ENCODE data around the gene CERS4. TPM values are rescaled to one million over a fixed set of nuclear protein-coding genes. Genes with fewer than 3 reads are reported as not detected.
"Not testable (repeated sequence)": the region's sequence is repeated elsewhere in the genome, so short reads cannot be mapped to it uniquely, and the experiment has no call there.

The CERS4 gene
- total and polyA plus RNA-seq, 3 experiments from 2014 or later, result 13.3 to 21.9 (median 21.5) TPM

DNA sequence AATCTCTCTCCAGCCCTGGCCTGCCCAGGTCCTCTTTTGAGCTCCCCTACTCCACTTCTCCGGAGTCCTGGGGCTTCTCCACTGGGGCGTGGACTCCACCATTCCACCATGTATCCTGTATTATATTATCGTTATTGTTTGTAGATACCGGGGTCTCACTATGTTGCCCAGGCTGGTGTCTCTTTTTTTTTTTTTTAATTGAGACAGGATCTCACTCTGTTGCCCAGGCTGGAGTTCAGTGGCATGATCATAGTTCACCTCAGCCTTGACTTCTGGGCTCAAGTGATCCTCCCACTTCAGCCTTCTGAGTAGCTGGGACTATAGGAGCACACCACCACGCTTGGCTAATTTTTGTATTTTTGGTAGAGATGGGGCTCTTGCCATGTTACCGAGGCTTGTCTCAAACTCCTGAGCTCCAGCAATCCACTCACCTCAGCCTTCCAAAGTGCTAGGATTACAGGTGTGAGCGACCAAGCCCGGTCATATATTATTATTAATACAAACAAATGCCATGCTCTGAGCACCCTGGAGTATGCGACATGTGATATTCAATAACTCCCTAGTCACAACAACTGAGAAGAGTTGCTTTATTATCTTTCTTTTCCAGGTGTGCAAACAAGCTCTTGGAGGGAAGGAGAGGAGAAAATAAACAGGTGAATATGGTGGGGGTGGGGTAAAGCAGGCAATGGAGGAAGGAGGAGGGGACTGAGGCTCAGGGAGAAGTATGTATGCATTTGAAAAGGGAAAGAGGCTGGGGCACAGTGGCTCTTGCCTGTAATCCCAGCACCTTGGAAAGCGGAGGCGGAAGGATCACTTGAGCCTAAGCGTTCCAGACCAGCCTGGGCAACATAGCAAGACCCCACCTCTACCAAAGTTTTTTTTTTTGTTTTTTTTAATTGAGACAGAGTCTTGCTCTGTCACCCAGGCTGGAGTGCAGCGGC, 2.8 kb upstream of the CERS4 start:
- Histone ChIP-seq H3K9me3 (ENCODE audit: low read length) (no peaks in the 10 kb centered on the region), H3K36me3 (ENCODE audit: insufficient read depth, low read length) (no peaks in the 10 kb centered on the region), H3K27me3 (ENCODE audit: insufficient read depth, low read length, poor library complexity, severe bottlenecking) (no peaks in the 10 kb centered on the region), H3K27ac (ENCODE audit: low read depth, low read length) (no peak overlapping the region), H3K4me3 (ENCODE audit: low read length) (no peak overlapping the region), H3K4me1 (ENCODE audit: insufficient read depth, low read length) (peaks cover 15% of the 10 kb centered on the region)
- no peak for DNase-seq
- CTCF ChIA-PET, result interaction anchor here (1.5 kb wide), 1 partner anchor 48 kb away, joined by 3 read pairs; no protein-coding TSS in a partner anchor
- Mint-ChIP-seq H3K27me3 (peaks cover 0 to 4% of the 10 kb centered on the region in 2 donors), H3K4me3 (peak overlapping the region in 3 of 7 donors; percentile 15 to 55 (median 26)), H3K27ac (peak overlapping the region in 1 of 8 donors; percentile 51), H3K4me1 (peaks cover 11 to 32% (median 12%) of the 10 kb centered on the region in 3 donors), H3K36me3 (peaks cover 0 to 4% (median 0%) of the 10 kb centered on the region in 3 donors), H3K9me3 (no peaks in the 10 kb centered on the region)
- POLR2A ChIA-PET, result interaction anchor here (0.5 to 0.7 kb wide), 2 partner anchors 9 to 11 kb away, joined by 6 to 10 read pairs; no protein-coding TSS in a partner anchor

DNA sequence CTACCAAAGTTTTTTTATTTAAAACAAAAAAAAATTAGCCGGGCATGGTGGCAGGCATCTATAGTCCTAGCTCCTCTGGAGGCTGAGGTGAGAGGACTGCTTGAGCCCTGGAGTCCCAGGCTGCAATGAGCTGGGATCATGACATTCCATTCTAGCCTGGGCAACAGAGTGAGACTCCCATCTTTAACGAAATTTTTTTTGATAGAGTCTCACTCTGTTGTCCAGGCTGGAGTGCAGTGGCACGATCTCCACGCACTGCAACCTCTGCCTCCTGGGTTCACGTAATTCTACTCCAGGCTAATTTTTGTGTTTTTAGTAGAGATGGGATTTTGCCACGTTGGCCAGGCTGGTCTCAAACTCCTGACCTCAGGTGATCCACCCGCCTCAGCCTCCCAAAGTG, 1.8 kb upstream of the CERS4 start:
- CTCF ChIA-PET, result interaction anchor here (1.4 kb wide), 1 partner anchor 12 kb away, joined by 4 read pairs; no protein-coding TSS in a partner anchor
- H3K4me1 ChIP-seq (ENCODE audit: insufficient read depth, low read length), result peaks cover 15% of the 10 kb centered on the region
- H3K4me3 ChIP-seq (ENCODE audit: low read length); H3K36me3 Mint-ChIP-seq; H3K36me3 ChIP-seq (ENCODE audit: insufficient read depth, low read length); H3K27me3 ChIP-seq (ENCODE audit: insufficient read depth, low read length, poor library complexity, severe bottlenecking); H3K27me3 Mint-ChIP-seq; H3K27ac ChIP-seq (ENCODE audit: low read depth, low read length); H3K9me3 Mint-ChIP-seq; POLR2A ChIA-PET; H3K27ac Mint-ChIP-seq; H3K9me3 ChIP-seq (ENCODE audit: low read length); DNase-seq: not testable (repeated sequence)
- Mint-ChIP-seq H3K4me1 (peaks cover 17 to 40% (median 21%) of the 10 kb centered on the region in 3 donors), H3K4me3 (peak overlapping the region in 1 of 7 donors; percentile 20)

DNA sequence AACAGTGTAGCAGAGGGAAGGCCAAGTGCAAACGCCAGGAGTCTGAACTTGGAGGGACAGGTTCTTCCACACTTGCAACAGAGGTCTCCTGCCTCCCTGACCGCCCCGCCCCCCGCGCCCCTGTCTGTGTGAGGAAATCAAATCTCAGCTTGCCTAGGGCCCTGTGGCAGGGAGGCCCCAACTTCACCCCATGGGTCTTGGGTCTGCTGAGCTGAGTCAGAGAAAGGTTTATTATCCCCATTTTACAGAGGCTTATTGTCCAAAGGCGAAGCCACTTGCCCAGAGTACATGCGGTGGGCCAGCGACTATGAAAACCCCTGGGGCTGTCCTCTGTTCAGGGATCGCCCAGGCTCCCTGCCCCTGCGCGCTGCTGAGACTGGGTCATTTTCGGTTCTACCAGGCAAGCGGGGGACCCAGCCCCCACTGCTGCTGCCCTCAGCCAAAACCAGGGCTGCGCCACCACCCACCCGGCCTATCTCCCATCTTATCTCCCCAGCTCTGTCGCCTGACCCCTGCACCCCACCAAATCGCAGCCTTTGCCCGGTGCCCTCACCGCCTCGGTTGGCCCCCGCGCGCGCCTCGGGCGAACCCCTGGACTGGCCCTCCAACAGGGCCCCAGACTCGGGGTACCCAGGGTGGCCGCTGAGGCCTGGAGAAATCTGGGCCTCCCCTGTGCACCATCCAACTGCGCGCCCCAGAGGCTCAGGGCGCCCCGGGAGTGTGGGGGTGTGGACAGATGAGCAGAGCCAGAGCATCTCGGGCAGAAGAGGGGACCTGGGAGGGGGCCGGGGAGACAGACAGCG, 850 bp upstream of the CERS4 start:
- Histone ChIP-seq H3K4me1 (ENCODE audit: insufficient read depth, low read length) (peaks cover 15% of the 10 kb centered on the region), H3K9me3 (ENCODE audit: low read length) (no peaks in the 10 kb centered on the region), H3K27ac (ENCODE audit: low read depth, low read length) (no peak overlapping the region), H3K36me3 (ENCODE audit: insufficient read depth, low read length) (no peaks in the 10 kb centered on the region), H3K4me3 (ENCODE audit: low read length) (peak overlapping the region; percentile 39), H3K27me3 (ENCODE audit: insufficient read depth, low read length, poor library complexity, severe bottlenecking) (no peaks in the 10 kb centered on the region)
- peaks cover 19 to 43% (median 22%) of the 10 kb centered on the region in 3 donors for H3K4me1 Mint-ChIP-seq
- no peak for DNase-seq
- POLR2A ChIA-PET, result interaction anchor here (0.6 to 0.7 kb wide), 2 partner anchors 161 to 1731 kb away, joined by 4 to 8 read pairs; no protein-coding TSS in a partner anchor
- H3K4me3 Mint-ChIP-seq, result peak overlapping the region; percentile 65 to 91 (median 79)
- CTCF ChIA-PET, result interaction anchor here (1.4 kb wide), 1 partner anchor 13 kb away, joined by 4 read pairs; no protein-coding TSS in a partner anchor
- peaks cover 0 to 11% (median 2%) of the 10 kb centered on the region in 3 donors for H3K36me3 Mint-ChIP-seq
- H3K27me3 Mint-ChIP-seq, result peaks cover 0 to 4% of the 10 kb centered on the region in 2 donors
- no peaks in the 10 kb centered on the region for H3K9me3 Mint-ChIP-seq
- H3K27ac Mint-ChIP-seq, result peak overlapping the region in 7 of 8 donors; percentile 39 to 91 (median 68)

DNA sequence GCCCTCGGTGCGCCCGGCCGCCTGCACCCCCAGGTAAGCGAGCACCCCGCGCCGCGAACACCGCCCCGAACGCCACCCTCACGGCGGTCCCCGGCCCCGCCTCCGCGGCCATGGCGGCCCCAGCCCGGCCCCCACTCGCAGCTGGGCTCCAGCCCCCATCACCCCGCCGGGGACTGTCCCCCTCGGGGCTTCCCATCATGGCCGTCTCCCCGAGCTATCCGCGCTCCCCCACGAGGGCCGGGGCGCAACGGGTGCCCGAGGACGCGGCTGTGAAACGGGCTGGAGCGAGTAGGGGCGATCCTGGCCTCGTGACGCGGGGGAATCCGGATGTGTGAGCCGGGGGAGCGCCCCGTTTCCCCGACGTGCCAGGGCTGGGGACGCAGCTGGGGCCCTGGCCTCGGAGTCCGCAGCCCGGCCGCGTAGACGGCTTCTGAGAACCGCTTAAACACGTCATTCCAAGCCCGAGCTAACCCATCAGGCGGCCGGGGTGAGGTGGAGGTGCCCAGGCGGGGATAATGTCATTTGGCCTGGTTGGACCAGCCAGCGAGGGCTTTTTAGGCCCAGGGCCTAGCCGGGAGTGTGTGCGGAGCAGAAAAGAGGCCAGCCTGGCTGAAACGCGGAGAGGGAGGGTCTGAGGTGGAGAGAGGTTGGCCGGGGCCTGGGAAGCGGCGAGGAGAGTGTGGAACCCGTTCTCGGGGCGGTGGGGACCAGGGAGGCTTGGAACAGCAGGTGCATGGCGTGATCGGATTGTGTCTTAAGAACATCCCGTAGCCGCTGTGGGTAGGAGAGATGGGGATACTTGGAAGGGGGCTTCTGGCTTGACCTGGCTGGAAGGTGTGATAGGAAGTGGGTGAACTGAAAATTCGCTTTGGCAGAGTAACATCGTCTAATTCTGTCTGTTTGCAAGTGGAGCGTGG, 550 bp downstream of the CERS4 start:
- peak; percentile 76 to 87 (median 84) for DNase-seq
- Mint-ChIP-seq H3K9me3 (no peaks in the 10 kb centered on the region), H3K36me3 (peaks cover 0 to 20% (median 3%) of the 10 kb centered on the region in 3 donors), H3K27me3 (peaks cover 0 to 4% of the 10 kb centered on the region in 2 donors), H3K4me3 (peak overlapping the region; percentile 82 to 97 (median 89)), H3K27ac (peak overlapping the region; percentile 75 to 99 (median 93)), H3K4me1 (peaks cover 22 to 49% (median 27%) of the 10 kb centered on the region in 3 donors)
- H3K27ac ChIP-seq (ENCODE audit: low read depth, low read length), result peak overlapping the region; percentile 67
- CTCF ChIA-PET, result interaction anchor here (1.0 to 1.2 kb wide), 3 partner anchors 10 to 51 kb away, joined by 3 to 5 read pairs (median 3); no protein-coding TSS in a partner anchor
- H3K4me1 ChIP-seq (ENCODE audit: insufficient read depth, low read length), result peaks cover 15% of the 10 kb centered on the region
- POLR2A ChIA-PET, result interaction anchor here (0.7 to 1.3 kb wide), 2 partner anchors 15 to 30 kb away, joined by 3 to 5 read pairs; no protein-coding TSS in a partner anchor
- H3K4me3 ChIP-seq (ENCODE audit: low read length), result peak overlapping the region; percentile 87
- no peaks in the 10 kb centered on the region for H3K9me3 ChIP-seq (ENCODE audit: low read length)
- H3K36me3 ChIP-seq (ENCODE audit: insufficient read depth, low read length), result no peaks in the 10 kb centered on the region
- no peaks in the 10 kb centered on the region for H3K27me3 ChIP-seq (ENCODE audit: insufficient read depth, low read length, poor library complexity, severe bottlenecking)

DNA sequence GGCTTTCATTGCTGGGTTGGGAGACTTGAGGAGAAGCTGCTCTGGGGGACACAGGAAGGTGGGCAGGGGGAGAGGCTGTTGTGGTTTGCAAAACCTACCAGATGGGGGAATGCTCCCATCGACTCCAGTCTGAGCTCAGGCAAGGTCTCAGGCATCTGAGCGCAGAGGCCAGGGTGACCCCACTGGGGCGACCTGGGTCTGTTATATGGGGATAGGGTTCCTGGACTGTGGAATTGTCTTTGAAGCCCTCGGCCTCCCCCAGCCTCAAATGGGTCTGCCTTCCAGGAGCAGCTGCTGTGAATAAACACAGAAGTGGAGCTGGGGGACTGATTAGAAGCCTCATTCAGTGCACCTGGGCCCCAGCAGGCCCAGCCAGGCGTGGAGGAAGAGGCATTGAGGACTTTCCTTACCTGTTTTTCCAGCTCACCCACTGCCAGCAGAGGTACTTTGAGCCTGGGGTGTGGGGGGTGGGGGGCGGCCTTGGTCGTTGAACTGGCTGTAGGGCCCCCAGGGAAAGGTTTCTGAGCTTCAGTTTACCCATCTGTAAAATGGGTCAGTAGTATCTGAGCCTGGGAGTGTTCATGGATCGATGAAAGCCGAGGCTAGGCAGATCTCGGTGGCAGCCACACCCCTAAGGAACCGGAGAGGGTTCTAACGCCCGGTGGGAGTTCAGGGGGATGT, 1.4 kb downstream of the CERS4 start:
- peaks cover 15% of the 10 kb centered on the region for H3K4me1 ChIP-seq (ENCODE audit: insufficient read depth, low read length)
- peaks cover 0 to 20% (median 3%) of the 10 kb centered on the region in 3 donors for H3K36me3 Mint-ChIP-seq
- H3K9me3 ChIP-seq (ENCODE audit: low read length), result no peaks in the 10 kb centered on the region
- ChIA-PET POLR2A (interaction anchor here (0.7 to 1.3 kb wide), 3 partner anchors 15 to 29 kb away, joined by 3 to 5 read pairs (median 4); no protein-coding TSS in a partner anchor), CTCF (interaction anchor here (0.9 kb wide), 1 partner anchor 111 kb away, joined by 3 read pairs; the partner anchor contains the start of genes NDUFA7 and RPS28)
- H3K9me3 Mint-ChIP-seq, result no peaks in the 10 kb centered on the region
- H3K27me3 ChIP-seq (ENCODE audit: insufficient read depth, low read length, poor library complexity, severe bottlenecking), result no peaks in the 10 kb centered on the region
- no peaks in the 10 kb centered on the region for H3K36me3 ChIP-seq (ENCODE audit: insufficient read depth, low read length)
- H3K27me3 Mint-ChIP-seq, result peaks cover 0 to 4% of the 10 kb centered on the region in 2 donors
- peak overlapping the region; percentile 67 for H3K27ac ChIP-seq (ENCODE audit: low read depth, low read length)
- H3K4me3 Mint-ChIP-seq, result peak overlapping the region; percentile 82 to 97 (median 89)
- peaks cover 22 to 49% (median 27%) of the 10 kb centered on the region in 3 donors for H3K4me1 Mint-ChIP-seq
- H3K27ac Mint-ChIP-seq, result peak overlapping the region; percentile 75 to 99 (median 93)
- DNase-seq, result no peak
- H3K4me3 ChIP-seq (ENCODE audit: low read length), result peak overlapping the region; percentile 87

DNA sequence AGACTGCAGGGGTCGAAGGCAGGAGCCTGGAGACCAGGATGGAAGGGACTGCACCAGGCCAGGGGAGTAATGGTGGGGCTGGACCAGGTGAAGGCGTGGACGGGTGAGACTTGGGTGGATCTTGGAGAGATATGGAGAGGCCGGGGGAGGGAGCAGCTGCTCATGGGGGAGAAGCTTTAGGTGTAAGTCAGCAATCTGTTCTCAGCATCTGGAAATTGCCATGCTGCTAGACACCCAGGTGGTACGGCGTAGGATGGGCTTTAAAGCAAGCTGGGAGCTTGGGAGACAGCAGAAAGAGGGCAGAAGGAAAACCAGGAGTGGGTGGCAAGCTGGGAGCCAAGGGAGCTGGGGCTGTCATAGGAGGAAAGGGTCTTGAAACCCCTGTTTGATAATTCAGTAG, 3.0 kb downstream of the CERS4 start:
- DNase-seq, result no peak
- H3K27me3 ChIP-seq (ENCODE audit: insufficient read depth, low read length, poor library complexity, severe bottlenecking), result no peaks in the 10 kb centered on the region
- CTCF ChIA-PET, result interaction anchor here (0.8 kb wide), 1 partner anchor 31 kb away, joined by 5 read pairs; no protein-coding TSS in a partner anchor
- peaks cover 0 to 4% of the 10 kb centered on the region in 2 donors for H3K27me3 Mint-ChIP-seq
- peak overlapping the region in 4 of 7 donors; percentile 27 to 77 (median 46) for H3K4me3 Mint-ChIP-seq
- no peaks in the 10 kb centered on the region for H3K9me3 Mint-ChIP-seq
- H3K36me3 Mint-ChIP-seq, result peaks cover 0 to 27% (median 3%) of the 10 kb centered on the region in 3 donors
- peak overlapping the region in 4 of 8 donors; percentile 27 to 72 (median 56) for H3K27ac Mint-ChIP-seq
- H3K27ac ChIP-seq (ENCODE audit: low read depth, low read length), result no peak overlapping the region
- H3K36me3 ChIP-seq (ENCODE audit: insufficient read depth, low read length), result no peaks in the 10 kb centered on the region
- POLR2A ChIA-PET, result interaction anchor here (0.6 kb wide), 2 partner anchors 22 to 32 kb away, joined by 5 to 6 read pairs; no protein-coding TSS in a partner anchor
- H3K4me1 Mint-ChIP-seq, result peaks cover 22 to 52% (median 29%) of the 10 kb centered on the region in 3 donors
- no peak overlapping the region for H3K4me3 ChIP-seq (ENCODE audit: low read length)
- peaks cover 15% of the 10 kb centered on the region for H3K4me1 ChIP-seq (ENCODE audit: insufficient read depth, low read length)
- H3K9me3 ChIP-seq (ENCODE audit: low read length), result no peaks in the 10 kb centered on the region
